HUDEP-2 (cell line): ENCODE results near the gene METTL1.
"Not testable (repeated sequence)": the region's sequence is repeated elsewhere in the genome, so short reads cannot be mapped to it uniquely, and the experiment has no call there.

Source experiments
- DNase-seq, 76 experiments: peaks; one replicate each; lab custom pipeline; 2025; ENCODE audit not compliant: unreplicated experiment in 76 of 76; lab: John Stamatoyannopoulos, UW

Gene METTL1

GRCh38 chr12:57800965-57801364 lies 29.1 kb upstream of the METTL1 start:
- DNase-seq = no peak

- DNase-seq = no peak
Measured at GRCh38 chr12:57797933-57798332, 26.0 kb upstream of the METTL1 start.

- DNase-seq = no peak
Measured at GRCh38 chr12:57796996-57797395, 25.1 kb upstream of the METTL1 start.

- DNase-seq = no peak
Measured at GRCh38 chr12:57795354-57795753, 23.4 kb upstream of the METTL1 start.

GRCh38 chr12:57793920-57794319 lies 22.0 kb upstream of the METTL1 start:
- no peak for DNase-seq

GRCh38 chr12:57783861-57784260 lies 12.0 kb upstream of the METTL1 start:
- no peak for DNase-seq

GRCh38 chr12:57783466-57783801 lies 11.5 kb upstream of the METTL1 start:
- no peak for DNase-seq

- DNase-seq = peak; percentile 28 to 95 (median 89)
Measured at GRCh38 chr12:57782608-57783465, 10.9 kb upstream of the METTL1 start, which contains the start of gene TSFM. TSS of gene TSFM (plus strand) at chr12:57782787. CDS start at chr12:57782802, 15 bp downstream.

- no peak for DNase-seq
Measured at GRCh38 chr12:57782243-57782607, 10.3 kb upstream of the METTL1 start.

- no peak for DNase-seq
Measured at GRCh38 chr12:57781801-57782200, 9.9 kb upstream of the METTL1 start.

GRCh38 chr12:57781244-57781643 lies 9.3 kb upstream of the METTL1 start:
- no peak for DNase-seq

GRCh38 chr12:57780284-57780897 lies 8.5 kb upstream of the METTL1 start:
- DNase-seq = no peak

- peak in 18 of 76 experiments; percentile 4 to 42 (median 19) for DNase-seq
Measured at GRCh38 chr12:57779736-57780135, 7.8 kb upstream of the METTL1 start.

GRCh38 chr12:57777911-57778310 lies 6.0 kb upstream of the METTL1 start:
- DNase-seq = no peak

- DNase-seq = no peak
Measured at GRCh38 chr12:57777367-57777766, 5.5 kb upstream of the METTL1 start.

- no peak for DNase-seq
Measured at GRCh38 chr12:57776247-57776587, 4.3 kb upstream of the METTL1 start.

GRCh38 chr12:57775563-57776246 lies 3.8 kb upstream of the METTL1 start:
- peak in 5 of 76 experiments; percentile 12 to 27 (median 15) for DNase-seq

- DNase-seq = no peak
Measured at GRCh38 chr12:57775044-57775443, 3.1 kb upstream of the METTL1 start.

- not testable (repeated sequence) for DNase-seq
Measured at GRCh38 chr12:57774634-57775033, 2.7 kb upstream of the METTL1 start.

GRCh38 chr12:57772429-57773322 lies 771 bp upstream of the METTL1 start, which contains the start of gene EEF1AKMT3:
TSS of gene EEF1AKMT3 (plus strand) at chr12:57772614. CDS start at chr12:57772725, 111 bp downstream.
- DNase-seq = peak in 41 of 76 experiments; percentile 29 to 79 (median 52)
